CD4-positive, alpha-beta T cell treated with Interleukin-4 for 1 hour (primary cell): Measurements from ENCODE around the gene TJP2.

Experiments used
- DNase-seq, 2 donors: peaks; one replicate each; pipeline ENCODE4 v3.0.0-alpha.2; 2020 to 2022

Gene TJP2

GRCh38 chr9:69173891-69174615 is at the start of gene TJP2:
TSS of gene TJP2 (plus strand) at chr9:69174277. CDS start at chr9:69174373, 96 bp downstream.
- peak; percentile 25 to 39 for DNase-seq

- DNase-seq, result no peak
Measured at GRCh38 chr9:69130456-69131441, 43.3 kb upstream of the TJP2 start.

GRCh38 chr9:69131682-69132081 is 42.4 kb upstream of the TJP2 start:
- no peak for DNase-seq

GRCh38 chr9:69132361-69132760 is 41.7 kb upstream of the TJP2 start:
- DNase-seq, result no peak

- no peak for DNase-seq
Measured at GRCh38 chr9:69134412-69134811, 39.7 kb upstream of the TJP2 start.

GRCh38 chr9:69136185-69136584 is 37.9 kb upstream of the TJP2 start:
- DNase-seq, result no peak

- DNase-seq, result no peak
Measured at GRCh38 chr9:69136779-69137178, 37.3 kb upstream of the TJP2 start.

GRCh38 chr9:69137311-69137710 is 36.8 kb upstream of the TJP2 start:
- no peak for DNase-seq

- no peak for DNase-seq
Measured at GRCh38 chr9:69139596-69139995, 34.5 kb upstream of the TJP2 start.

GRCh38 chr9:69140123-69140735 is 33.8 kb upstream of the TJP2 start:
- no peak for DNase-seq

GRCh38 chr9:69141851-69142250 is 32.2 kb upstream of the TJP2 start:
- DNase-seq, result no peak

- no peak for DNase-seq
Measured at GRCh38 chr9:69143291-69143690, 30.8 kb upstream of the TJP2 start.

GRCh38 chr9:69145144-69145715 is 28.8 kb upstream of the TJP2 start:
- DNase-seq, result no peak

- no peak for DNase-seq
Measured at GRCh38 chr9:69147041-69147834, 26.8 kb upstream of the TJP2 start.

- no peak for DNase-seq
Measured at GRCh38 chr9:69149321-69149807, 24.7 kb upstream of the TJP2 start.

GRCh38 chr9:69151506-69151905 is 22.6 kb upstream of the TJP2 start:
- DNase-seq, result no peak

- DNase-seq, result no peak
Measured at GRCh38 chr9:69153707-69154521, 20.2 kb upstream of the TJP2 start.

GRCh38 chr9:69155341-69156030 is 18.6 kb upstream of the TJP2 start:
- no peak for DNase-seq

- DNase-seq, result no peak
Measured at GRCh38 chr9:69157751-69158466, 16.2 kb upstream of the TJP2 start.

GRCh38 chr9:69158471-69158870 is 15.6 kb upstream of the TJP2 start:
- DNase-seq, result no peak
